Fibroblast of mammary gland (primary cell): ENCODE measurements around the gene SLC39A9.

Source experiments
- DNase-seq: peaks from one replicate; pipeline ENCODE4 v3.0.0-alpha.2; 2010; ENCODE audit warnings: low read depth
- H3K4me3 ChIP-seq: 2 replicates; pipeline ENCODE4 v1.5.1; 2011; ENCODE audit warnings: low read depth, mild to moderate bottlenecking, low read length, moderate library complexity; ENCODE audit not compliant: control insufficient read depth
- TF ChIP-seq, protein P1 (sequence below): conservative IDR thresholded peaks from 2 replicates; pipeline ENCODE4 v1.5.1; 2011; ENCODE audit warnings: low read depth, low read length, inconsistent platforms; ENCODE audit not compliant: control insufficient read depth, insufficient read depth

Gene SLC39A9, protein sequence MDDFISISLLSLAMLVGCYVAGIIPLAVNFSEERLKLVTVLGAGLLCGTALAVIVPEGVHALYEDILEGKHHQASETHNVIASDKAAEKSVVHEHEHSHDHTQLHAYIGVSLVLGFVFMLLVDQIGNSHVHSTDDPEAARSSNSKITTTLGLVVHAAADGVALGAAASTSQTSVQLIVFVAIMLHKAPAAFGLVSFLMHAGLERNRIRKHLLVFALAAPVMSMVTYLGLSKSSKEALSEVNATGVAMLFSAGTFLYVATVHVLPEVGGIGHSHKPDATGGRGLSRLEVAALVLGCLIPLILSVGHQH

DNA sequence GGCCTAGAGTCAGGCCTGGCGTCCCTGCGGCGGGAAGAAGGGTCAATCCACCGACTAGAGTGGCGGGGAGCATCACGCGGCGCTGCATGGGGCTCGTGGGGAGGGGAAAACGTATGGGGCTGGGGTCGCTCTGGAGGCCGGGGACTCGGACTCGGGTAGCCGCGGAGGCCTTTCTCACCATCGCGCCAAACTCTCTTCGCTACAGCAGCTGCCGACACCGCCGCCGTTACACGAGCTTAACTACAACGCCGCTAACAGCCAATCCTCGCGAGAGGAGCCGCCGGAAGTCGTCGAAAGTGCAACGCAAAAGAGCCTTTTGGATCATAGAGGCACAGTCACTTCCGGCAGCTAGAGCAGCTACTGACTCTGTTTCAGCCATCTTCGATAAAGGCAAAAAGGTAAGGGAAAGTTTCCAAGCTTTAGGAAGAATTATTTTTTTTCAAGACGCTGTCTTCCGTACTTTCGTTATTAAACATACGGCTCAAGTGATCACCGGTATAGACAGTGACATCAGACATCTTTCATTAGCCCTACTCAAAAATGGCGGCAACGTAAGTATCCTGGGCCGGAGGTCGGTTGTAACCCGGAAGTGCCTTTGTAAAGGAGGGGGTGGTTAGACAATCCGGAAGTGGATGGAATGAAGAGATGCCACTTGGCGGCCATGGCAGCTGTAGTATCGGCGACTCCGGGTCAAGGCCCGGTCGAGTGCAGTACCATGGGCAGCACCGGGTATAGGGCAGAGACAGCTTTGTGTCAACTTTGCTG is at the start of gene SLC39A9, which contains the start of gene ERH:
Gene SLC39A9 (plus strand): TSS at position 640 of the 765 bp plus-strand sequence. CDS start 678 bp downstream, outside the sequence.
Gene ERH (minus strand): TSS at position 247 of the 765 bp plus-strand sequence. CDS start 66 bp downstream, at position 181.
- TF ChIP-seq, protein P1, sequence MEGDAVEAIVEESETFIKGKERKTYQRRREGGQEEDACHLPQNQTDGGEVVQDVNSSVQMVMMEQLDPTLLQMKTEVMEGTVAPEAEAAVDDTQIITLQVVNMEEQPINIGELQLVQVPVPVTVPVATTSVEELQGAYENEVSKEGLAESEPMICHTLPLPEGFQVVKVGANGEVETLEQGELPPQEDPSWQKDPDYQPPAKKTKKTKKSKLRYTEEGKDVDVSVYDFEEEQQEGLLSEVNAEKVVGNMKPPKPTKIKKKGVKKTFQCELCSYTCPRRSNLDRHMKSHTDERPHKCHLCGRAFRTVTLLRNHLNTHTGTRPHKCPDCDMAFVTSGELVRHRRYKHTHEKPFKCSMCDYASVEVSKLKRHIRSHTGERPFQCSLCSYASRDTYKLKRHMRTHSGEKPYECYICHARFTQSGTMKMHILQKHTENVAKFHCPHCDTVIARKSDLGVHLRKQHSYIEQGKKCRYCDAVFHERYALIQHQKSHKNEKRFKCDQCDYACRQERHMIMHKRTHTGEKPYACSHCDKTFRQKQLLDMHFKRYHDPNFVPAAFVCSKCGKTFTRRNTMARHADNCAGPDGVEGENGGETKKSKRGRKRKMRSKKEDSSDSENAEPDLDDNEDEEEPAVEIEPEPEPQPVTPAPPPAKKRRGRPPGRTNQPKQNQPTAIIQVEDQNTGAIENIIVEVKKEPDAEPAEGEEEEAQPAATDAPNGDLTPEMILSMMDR, result no peak
- DNase-seq, result peak; percentile 97
- H3K4me3 ChIP-seq, result peak within 1 kb of the TSS; percentile 98

DNA sequence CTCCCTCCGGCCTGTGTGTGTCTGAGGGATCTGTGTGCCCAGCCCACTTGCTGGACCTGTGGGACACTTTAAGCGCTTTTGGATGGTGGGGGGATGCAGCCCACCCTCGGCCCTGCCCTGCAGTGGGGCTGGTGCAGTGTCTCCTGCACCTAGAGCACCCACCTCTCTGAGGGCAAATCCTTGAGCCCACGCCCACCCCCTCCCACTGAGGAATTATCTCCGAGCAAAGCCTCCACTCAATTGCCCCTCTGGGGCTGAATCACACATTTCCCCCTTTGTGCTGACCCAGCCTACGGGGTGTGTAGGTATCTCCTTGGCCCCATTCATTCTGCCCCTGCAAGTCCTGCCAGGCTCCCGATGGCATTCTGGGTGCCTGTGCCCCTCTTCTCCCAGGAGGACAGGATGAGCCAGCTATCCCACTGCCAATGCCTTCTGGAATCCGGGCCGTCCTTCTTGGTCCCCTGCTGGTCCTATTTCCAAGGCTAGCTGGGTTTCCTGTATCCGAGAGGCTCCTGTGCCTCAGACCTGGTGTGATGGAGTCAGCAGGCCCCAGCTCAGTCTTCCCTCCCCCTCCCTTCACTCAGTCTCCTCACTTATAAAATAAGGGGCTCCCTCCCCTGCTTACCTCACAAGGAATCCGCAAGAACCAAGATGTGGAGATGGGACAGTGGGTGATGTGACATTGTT is 49.3 kb upstream of the SLC39A9 start:
- no peak overlapping the region for H3K4me3 ChIP-seq
- TF ChIP-seq, protein P1, result no peak
- no peak for DNase-seq

DNA sequence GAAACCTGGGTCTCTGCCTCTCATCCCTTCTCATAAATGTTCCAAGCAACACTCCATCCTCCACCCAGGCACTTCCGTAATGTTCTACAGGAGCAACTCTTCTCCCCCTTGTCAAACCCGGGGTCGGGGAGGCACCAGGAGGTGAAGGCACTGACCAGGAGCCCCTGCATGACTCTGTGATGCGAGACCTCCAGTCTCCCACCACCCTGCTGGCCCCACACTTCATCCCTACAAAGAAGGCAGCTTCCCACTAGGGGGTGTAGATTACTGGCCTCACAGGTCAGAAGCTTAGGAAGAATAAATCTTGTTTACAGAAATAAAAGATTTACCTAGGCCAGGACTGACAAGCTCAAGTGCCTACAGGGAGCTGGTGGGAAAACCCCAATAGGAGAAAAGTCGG is 47.6 kb upstream of the SLC39A9 start:
- H3K4me3 ChIP-seq, result no peak overlapping the region
- TF ChIP-seq, protein P1, result no peak
- no peak for DNase-seq

DNA sequence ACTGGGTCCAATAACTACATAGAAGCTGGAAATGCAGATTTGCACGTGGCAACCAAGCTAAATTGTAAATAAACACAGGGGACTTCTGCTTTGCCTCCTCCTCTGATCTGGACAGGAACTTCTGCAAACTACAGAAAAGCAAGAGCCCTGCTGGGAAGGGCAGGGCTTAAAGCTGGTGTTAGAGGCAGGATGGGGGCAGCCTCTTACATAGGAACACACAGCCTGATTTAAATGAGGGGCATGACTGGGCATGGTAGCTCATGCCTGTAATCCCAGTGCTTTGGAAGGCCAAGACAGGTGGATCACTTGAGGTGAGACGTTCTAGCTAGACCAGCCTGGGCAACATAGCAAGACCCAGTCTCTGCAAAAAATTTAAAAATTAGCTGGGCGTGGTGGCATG is 47.1 kb upstream of the SLC39A9 start:
- DNase-seq, result no peak
- TF ChIP-seq, protein P1, result no peak
- no peak overlapping the region for H3K4me3 ChIP-seq

DNA sequence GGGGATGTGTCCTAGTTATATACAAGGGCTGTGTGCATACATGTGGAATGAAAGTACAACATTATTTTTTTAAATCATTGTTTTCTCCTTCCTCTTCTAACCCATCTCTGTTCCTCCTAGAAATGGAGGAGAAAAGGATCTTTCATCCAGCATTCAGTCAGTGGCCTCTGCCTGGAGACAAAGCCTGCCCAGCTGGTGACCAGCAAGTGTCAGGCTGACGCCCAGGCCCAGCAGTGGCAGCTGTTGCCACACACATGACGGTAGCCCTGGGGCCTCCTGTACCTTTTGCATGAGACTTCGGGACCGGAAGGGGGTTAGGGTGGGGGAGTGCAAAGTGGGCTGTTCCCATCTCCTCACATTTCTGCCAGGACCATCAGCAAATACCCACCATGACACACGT is 46.6 kb upstream of the SLC39A9 start:
- H3K4me3 ChIP-seq, result no peak overlapping the region
- no peak for DNase-seq
- TF ChIP-seq, protein P1, result no peak

DNA sequence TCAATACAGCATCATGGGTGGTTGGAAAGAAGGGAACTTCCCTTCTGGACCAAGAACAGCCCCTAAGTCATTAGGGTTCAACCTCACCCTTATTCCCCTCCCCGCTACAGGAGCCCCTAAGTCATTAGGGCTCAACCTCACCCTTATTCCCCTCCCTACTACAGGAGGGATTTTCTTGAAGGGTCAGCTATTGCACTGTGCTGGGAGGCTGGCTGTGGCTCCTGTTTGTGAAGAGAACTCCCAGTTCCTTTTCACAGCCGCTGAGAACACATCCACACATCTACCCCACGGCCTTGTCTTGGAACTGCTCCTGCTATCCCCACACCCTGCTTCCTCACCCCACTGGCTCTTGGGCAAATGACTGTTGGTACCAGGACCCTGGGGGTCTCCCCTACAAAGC is 45.3 kb upstream of the SLC39A9 start:
- no peak overlapping the region for H3K4me3 ChIP-seq
- TF ChIP-seq, protein P1, result no peak
- DNase-seq, result no peak
